Measurements from ENCODE around the gene SNAI3.

The SNAI3 gene

DNA sequence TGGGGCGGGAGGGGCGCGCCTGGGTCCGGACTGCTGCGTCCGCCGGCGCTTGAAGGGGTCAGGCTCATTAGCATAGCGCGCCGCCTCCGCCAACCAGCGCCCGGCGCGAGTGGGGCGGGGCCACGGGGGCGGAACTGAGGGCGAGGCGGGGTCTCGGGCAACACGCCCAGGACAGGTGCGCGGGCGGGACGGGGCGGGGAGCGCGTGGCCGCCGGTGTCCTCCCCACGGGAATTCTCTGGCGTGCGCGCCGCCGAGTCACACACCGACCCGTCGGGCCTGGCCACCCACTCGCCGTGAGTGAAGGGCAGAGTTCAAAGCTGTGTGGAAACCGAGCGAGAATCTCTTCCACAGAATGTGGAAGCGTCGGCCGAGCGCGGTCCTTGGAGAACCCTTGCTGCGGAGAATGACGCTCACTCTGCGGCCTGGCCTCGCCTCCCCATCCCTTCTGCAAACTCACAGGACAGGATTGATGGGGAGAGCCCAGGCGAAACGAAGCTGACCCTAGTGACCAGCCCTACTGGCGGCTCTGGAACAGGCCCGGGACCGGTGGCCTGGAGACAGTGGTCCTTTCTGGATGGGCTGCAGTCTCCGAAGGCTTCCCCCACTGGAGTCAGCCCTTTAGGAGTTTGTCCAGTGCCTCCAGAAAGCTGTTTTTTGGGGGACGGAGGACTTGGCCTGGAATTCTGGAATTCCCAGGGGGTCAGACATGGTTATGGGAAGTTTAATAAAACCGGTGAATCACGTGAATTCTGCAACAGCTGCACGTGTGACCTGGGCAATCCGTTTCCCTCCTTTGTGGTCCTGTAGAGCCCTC lies at the start of gene SNAI3:
TSS of gene SNAI3 (minus strand) at position 69 of the 815 bp plus-strand sequence. CDS start 101 bp downstream, outside the sequence.
- DNase-seq: peak; percentile 89

DNA sequence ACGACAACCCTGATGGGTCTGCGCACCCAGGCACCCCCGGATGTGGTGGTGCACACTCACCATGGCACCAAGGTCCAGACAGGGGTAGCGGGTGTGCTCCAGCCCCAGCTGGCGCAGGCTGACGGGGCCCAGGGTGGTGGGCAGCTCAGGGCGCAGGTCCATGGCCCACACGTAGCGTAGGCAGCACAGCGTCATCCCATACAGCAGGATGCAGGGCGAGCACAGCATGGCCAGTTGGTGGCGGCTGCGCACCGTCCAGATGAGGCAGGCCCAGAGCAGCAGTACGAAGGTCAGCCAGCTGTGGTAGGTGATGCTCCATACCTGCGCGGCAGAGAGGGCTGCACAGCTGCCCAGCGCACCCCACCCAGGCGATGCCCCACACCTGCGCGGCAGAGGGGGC lies 49.8 kb upstream of the SNAI3 start:
- DNase-seq: no peak

DNA sequence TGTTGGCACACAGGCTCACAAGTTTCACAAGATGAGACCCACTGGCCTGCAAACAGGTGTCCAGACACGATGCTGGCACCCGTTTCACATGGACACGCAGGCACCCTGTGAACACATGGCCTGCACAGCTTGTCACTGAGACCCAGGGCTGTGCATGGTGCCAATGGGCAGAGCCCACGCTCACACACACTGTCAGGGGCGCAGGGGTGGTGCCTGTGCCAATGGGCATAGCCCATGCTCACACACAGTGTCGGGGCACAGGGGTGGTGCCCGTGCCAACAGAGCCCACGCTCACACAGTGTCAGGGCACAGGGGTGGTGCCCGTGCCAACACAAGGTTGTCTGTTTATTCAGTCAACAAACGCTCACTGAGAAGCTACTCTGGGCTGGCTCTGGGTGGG lies 49.3 kb upstream of the SNAI3 start:
- DNase-seq: no peak

DNA sequence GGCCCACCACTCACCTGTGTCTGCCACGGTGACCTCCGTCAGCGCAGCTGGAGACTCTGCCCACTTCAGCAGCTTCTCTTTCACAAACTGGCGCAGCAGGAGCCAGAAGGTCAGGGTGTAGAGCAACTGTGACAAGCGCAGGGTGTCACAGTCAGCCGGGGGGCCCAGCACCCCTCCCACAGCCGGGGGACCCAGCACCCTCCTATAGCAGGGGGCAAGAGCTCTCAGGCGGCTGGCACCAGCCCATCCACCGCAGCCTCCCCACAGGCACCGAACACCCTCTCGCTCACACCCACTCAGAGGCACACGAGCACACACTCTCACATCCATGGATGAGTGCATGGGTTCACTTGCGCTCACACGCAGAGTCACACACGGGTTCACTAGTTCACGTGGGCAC lies 48.8 kb upstream of the SNAI3 start:
- DNase-seq: no peak

DNA sequence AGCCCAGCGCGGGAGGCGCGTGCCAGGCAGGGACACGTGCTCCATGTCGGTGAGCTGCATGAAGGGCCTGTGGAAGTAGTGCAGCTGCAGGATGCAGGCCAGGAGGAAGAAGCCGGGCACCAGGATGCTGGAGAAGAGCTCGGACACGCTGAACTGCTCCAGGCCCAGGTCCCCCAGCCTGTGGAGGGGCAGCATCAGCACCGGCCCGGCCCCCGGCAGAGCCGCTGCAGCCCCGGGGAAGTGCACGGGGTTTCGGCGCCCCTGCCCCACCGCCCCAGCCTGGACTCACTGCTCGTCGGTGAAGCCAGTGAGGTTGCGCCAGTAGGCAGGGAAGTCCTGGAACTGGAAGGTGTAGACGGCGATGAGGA lies 48.0 kb upstream of the SNAI3 start:
- no peak for DNase-seq

DNA sequence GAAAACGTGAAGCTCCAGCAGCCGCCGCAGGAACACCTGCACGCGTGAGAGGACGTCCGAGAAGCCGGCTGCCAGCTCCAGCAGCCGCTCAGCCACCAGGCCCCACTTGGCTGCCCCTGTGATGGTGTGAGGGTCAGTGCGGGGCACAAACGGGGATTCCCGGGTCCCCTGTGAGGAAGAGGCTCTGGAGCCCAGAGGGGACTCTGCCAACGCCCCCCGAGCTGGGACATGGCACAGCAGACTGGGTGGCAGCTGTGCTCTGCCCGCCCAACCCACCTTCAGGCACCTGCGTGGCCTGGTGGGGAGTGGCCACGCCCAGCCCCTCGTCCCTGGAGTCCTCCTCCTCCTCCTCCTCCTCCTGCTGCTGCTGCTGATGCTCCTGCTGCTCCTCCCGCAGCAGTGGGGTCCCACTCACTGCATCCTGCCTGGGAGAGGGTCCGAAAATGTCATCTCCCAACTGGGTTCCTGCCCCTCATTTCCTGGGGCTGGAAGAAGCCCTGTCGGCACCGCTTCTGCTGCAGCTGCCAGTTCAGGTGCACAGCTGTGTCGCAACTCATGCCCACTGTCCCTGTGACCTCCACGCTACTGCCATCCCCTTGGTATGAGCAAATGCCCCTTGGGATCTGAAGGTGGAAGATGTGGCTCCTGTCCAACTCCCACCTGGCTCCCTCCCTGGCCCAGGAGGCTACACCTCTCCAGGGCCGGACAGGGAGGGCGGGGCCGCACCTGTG lies 47.5 kb upstream of the SNAI3 start:
- no peak for DNase-seq

DNA sequence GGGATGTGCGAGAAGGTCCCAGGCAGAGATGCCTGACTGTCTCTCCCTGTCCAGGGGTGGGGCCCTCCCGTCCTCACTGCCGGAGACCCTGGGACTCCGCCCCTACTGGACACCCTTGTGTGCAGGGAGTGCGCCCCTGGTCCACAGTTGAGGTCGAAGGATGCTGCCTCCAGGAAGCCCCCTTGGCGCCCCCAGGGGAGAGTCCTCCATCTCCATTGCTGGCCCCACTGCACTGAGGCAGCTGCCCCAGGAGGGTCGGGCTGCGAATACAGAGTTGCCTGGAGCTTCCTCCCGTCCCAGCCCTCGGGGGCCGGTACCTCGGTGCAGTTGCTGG lies 46.6 kb upstream of the SNAI3 start:
- no peak for DNase-seq

DNA sequence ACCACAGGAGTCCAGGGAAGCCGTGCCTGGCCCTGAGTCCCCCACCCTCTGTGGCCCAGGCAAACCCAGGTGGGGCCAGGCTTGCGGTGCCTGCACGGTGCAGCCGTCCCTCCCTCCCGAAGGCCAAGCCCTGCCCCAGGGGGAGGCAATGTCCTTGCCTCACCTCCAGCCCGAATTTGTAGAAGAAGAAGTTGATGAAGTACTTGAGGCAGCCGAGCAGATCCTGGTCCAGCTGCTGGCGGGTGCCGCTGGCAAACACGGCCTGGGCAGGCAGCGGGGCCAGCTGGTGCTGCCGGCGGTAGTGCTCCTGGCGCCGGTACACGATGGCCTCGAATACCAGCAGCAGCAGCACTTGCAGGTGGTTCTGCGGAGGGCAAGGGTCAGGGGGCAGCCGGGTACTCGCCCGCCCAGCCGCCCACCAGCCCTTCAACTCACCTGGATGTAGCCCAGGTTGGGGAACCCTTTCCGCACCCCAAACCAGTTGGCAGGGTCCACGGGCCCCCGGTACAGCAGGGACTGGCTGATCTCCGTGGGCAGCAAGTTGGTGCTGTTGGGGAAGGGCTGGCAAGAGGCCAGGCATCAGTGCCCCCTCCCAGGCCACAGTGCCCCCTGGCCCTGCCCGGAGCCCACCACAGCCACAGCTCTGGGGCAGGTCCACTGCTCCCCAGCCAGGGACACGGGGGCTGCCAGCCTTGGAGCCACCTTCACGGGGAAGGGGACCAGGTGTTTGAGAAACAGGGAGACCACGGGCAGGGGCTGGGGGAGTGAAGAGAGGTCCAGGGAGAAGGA lies 46.1 kb upstream of the SNAI3 start:
- no peak for DNase-seq

DNA sequence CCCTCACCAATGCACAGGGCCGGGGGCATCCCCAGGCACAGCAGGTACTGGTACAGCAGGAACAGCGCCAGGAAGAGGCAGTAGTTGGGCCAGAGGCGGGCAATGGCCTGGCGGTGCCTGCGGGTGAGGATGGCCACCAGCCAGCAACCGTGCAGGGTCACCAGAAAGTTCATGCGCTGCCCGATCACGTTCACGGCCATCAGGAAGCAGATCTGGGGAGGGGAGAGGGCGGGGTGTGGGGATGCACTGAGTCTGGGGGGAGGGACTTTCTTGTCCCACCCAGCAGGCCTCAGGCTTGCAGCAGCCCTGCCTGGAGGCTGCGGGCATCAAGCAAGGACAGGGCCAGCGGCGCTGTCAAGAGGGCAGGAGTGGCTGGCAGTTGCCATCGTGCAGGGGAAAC lies 45.4 kb upstream of the SNAI3 start:
- DNase-seq: no peak

DNA sequence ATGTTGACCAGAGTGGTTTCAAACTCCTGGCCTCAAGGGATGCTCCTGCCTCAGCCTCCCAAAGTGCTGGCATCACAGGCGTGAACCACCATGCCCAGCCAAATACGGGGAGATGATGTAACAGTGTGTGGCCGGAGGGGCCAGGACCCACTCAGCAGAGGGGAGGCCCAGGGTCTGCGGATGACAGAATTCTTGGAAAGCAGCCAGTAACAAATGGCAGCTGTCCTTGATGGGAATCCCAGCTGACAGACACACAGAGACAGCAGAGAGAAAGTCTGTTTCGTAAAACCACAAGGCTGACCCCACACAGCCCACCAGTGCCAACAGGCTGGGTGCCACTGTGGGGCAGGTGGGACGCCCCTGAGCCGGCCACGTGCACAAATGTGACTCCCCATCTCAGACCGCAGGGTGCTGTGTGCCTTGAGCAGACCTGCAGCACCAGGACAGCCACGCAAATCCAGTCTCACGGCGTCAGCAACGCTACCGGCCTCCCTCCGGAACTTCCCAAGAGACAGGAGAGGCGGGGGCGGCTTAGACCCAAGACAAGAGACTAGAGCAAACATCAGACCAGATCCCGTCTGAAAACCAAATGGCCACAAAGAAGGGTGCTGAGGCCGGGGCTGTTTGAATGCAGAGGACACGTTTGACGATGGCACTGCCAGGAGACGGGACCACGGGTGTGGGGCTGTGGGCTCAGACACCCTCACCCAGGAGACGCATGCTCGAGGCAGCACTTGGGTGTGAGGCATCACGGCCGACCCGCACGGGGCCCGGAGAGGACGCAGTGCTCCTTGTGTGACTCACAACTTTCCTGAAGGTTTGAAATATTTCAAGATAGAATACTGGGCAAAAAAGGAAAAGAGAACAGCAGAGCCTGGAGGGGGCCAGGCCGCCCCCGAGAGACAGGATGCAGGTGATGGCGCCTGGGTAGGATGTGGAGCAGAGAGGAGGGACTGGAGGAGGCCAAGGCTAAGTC lies 44.6 kb upstream of the SNAI3 start:
- no peak for DNase-seq

DNA sequence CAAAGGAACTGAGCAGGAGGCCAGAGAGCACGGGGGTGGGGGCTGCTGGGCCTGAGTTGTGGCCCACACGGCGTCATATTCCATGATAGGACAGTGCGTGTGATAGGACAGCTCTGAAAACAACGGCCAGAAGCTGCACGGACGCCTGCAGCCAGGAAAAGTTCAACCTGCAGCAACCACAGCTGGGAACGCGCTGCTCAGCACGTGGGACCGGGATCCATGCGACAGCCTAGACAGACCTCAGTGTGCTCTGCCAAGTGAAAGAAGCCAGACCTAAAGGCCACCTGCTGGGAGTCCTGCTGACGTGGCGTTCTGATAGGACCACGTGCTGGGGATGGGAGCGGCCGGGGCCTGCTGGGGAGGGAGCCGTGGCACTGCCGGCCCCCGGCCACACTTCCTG lies 41.6 kb upstream of the SNAI3 start:
- DNase-seq: no peak

DNA sequence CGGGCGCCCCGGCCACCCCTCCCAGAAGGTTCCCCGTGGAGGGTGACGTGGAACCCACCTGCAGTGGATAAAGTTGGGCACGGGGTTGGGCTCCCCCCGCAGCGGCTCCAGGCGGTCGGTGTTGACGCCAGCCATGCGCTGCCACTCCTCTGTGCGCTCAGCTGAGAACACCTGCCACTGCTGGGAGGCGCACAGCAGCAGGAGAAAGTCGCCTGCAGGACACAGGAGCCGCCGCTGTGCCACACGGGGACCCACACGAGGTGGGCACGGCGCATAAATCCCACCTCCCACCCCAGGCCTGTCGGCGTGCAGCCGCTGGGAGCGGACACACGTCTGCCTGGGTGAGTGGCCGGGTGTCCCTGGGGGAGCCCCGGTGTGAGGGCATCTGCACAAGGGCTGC lies 40.7 kb upstream of the SNAI3 start:
- DNase-seq: no peak

DNA sequence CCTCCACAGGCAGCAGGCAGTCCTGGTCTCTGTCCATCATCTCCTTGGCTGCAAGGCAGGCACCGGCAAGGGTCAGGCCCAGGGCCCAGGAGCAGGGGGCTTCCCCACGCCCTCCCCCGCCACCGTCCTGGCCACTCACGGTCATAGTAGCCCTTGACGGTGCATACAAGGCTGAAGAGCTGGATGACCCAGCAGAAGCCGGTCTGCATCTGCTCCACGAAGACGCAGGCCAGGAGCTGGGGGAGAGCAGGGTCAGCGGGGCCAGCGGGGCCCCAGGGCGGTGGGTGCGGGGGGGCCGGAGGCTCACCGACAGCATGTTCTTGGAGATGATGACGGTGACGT lies 40.1 kb upstream of the SNAI3 start:
- DNase-seq: no peak

DNA sequence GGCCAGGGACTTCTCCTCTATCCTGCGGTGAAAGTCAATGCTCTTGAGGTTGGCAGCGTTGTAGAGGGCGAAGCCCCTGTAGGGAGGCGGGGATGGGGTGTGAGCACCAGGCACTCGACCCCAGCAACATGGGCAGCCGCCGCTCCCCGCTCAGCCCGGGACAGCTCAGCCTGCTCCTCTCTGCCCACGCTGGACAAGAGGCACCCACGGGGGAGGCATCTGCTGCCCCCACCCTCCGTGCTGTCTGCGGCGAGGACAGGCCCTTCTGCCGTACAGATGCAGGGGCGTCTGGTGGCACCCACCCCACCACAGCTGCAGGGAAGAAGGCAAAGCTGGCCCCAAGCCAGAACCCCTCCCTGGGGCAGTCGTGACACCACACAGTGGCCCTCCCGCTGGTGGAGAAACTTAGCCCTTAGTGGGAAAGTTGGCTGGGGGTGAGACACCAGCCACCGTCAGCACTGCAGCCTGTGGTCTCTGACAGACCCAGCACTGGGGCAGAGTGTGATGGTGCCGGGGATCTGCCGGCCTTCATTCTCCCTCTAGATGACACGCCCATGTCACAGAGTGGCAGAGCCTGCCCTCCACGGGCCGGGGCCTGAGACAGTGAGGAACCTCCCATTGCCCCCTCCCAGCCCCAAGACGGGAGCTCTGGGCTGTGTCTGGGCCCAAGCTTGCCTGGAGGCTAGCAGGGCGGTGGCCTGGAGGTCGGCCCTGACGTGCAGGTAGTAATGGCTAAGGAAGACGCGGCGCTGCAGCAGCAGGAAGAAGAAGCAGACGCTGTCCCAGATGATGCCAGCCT lies 39.5 kb upstream of the SNAI3 start:
- no peak for DNase-seq

DNA sequence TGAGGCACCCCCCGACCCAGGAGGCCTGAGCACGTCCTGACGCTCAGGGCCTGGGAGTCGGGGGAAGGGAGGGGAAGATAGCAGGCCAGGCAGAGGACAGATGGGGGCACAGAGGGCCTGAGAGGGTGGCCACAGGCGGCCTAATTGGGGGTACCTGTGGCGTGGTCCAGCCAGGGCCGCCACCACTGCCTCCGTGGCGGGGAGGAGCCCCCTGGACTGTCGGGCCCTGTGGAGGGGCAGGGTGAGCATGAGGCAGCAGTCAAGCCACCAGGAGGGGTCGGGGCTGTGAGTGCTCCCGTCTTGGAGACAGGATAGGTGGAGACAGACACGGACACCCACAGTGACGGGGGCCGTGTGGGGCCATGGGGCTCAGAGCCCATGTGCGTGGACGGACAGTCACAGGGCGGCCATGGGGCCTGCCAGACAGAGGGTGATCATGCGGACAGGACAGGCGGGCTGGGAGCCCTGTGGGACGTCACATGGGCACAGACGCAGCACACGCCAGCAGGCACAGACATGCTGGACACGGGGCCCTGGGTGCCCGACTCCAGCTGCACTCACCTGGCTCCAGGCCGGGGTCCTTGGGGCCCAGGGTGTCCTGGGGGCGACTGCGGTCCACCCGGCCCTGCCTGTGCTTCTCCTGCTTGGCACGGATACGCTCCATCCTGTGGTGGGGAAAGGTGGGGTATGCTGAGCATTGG lies 38.7 kb upstream of the SNAI3 start:
- DNase-seq: no peak

DNA sequence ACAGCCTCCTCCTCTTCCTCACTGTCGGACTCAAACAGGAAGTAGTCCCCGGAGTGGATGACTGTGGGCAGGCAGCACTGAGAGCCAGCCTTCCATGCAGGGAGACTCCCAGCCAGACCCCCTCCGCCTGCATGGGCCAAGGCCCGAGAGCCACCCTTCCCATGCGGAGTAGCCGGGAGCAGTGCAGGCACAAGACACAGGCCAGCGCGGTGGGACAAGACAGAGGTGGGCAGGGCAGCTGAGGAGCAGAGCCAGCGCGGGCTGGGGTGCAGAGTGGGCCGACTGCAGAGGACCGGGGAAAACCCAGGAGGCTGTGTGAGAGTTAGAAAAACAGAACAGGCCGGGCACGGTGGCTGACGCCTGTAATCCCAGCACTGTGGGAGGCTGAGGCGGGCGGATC lies 37.6 kb upstream of the SNAI3 start:
- no peak for DNase-seq

DNA sequence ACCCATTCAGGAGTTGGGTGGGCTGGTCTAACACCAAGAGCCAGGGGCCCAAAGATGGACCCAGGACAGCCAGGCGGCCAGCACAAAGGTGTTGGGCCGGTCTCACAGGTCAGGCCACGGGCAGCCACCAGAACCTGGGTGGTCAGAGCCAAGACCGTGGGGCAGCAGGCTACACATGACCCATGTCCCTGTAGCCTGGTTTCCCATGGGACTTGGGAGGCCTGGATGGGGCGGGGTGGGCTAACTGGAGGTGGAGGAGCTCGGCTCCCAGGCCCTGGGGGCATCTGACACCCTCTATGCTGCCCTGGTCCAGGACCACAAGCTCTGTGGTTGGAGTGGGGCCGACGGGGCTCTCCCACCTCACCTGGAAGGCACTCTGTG lies 37.2 kb upstream of the SNAI3 start:
- no peak for DNase-seq

DNA sequence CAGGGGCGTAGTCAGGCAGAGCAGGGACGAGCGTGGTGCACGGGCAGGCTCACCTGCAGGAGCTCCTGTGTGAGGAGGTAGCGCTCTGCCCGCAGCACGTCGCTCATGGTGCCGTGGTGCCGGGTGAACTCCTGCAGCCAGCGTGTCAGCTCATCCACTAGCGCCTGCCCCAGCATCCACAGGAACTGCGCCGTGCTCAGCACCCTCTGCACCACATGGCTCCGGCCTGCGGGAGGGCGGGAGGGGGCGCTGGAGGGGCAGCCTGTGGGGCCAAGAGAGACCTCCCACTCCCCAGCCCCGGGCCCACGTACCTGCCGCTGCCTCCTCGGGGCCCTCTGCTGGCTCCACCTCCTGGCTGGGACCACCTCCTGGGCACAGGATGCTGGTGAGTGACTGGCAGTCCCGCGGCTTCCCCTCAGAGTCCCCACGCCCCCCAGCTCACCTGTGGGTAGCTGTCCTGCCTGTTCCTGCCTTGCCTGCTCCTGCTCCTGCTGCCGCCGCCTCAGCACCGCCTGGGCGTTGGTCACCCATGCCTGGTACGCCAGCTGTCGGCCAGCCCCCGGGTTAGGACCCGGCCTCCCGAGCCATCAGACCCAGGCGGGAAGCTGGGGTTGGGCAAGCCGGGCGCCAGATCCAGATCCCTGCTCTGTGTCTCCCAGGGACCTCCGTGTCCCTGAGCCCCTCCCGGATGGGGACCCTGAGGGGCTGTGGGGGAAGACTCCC lies 36.6 kb upstream of the SNAI3 start:
- no peak for DNase-seq

DNA sequence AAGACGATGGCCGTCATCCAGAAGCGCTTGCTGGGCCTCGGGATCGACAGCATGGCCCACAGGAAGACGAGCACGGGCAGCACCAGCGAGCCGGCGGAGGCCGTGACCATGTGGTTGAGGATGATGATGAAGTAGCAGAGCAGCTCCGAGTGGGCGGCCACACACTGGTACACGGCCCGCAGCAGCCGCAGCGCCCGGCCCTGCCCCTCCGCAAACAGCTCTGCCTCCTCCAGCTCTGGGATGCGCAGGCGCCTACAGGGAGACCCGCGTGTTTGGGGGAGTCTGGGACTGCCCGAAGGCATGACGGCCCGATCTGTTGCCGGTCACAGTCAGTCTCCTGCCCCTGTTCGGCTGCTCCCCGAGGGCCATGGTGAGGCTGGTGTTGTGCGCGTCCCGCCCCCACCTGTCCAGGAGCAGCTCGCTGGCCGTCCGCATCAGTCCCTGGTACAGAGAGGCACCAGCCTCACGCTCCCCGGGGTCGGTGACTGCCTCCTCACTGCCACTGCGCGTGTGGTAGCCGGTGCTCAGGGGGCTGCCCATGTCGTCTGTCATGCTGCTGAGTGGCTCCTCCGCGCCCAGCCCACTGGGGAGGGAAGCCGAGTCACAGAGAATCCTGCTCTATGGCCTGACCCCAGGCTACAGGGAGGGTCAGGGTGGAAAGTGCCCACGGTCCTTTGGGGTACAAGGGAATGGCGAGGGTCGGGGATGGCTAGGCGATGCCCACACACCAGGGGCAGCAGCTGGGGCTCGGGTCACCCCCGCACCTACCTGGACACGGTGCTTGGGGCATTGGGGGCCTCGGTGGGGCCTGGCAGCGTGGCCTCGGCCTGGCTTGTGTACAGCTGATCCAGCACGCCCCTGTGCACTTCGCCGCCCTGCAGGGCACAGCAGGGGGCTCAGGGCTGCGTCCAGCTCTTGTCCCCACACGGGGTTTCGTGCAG lies 35.8 kb upstream of the SNAI3 start:
- no peak for DNase-seq
